B cell (primary cell): Measurements from ENCODE around the gene POMT2.

Source experiments
- EZH2 ChIP-seq: IDR thresholded peaks from 2 replicates; pipeline ENCODE4 v1.6.1; 2012; ENCODE audit warnings: borderline replicate concordance, low read depth, mild to moderate bottlenecking, moderate library complexity, low read length; ENCODE audit not compliant: insufficient read depth, poor library complexity, severe bottlenecking
- TF ChIP-seq, protein P1 (sequence below): fragments of 200-600 bp; IDR thresholded peaks from one replicate; pipeline ENCODE4 v1.8.0; 2022; ENCODE audit warnings: antibody characterized with exemption, mild to moderate bottlenecking

GRCh38 chr14:77364146-77364545 lies 43.5 kb upstream of the POMT2 start:
- TF ChIP-seq EZH2, result no peak
- TF ChIP-seq, protein P1, sequence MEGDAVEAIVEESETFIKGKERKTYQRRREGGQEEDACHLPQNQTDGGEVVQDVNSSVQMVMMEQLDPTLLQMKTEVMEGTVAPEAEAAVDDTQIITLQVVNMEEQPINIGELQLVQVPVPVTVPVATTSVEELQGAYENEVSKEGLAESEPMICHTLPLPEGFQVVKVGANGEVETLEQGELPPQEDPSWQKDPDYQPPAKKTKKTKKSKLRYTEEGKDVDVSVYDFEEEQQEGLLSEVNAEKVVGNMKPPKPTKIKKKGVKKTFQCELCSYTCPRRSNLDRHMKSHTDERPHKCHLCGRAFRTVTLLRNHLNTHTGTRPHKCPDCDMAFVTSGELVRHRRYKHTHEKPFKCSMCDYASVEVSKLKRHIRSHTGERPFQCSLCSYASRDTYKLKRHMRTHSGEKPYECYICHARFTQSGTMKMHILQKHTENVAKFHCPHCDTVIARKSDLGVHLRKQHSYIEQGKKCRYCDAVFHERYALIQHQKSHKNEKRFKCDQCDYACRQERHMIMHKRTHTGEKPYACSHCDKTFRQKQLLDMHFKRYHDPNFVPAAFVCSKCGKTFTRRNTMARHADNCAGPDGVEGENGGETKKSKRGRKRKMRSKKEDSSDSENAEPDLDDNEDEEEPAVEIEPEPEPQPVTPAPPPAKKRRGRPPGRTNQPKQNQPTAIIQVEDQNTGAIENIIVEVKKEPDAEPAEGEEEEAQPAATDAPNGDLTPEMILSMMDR, result no peak
